Heart left ventricle (tissue), 16 donors: Measurements from ENCODE around the gene CEACAM8. TPM values are rescaled to one million over a fixed set of nuclear protein-coding genes. Genes with fewer than 3 reads are reported as not detected.
"Not testable (repeated sequence)": the region's sequence is repeated elsewhere in the genome, so short reads cannot be mapped to it uniquely, and the experiment has no call there.

Experiments
- ATAC-seq, 4 donors: fragments of 200-7000 bp; cut with Tn5 transposase; one replicate each; pipeline ENCODE4 v1.9.1; 2020 to 2022; ENCODE audit warnings: moderate library complexity in 4 of 4, mild to moderate bottlenecking in 3 of 4, moderate number of reproducible peaks in 1 of 4
- DNase-seq, 5 donors: peaks; one replicate each; pipeline ENCODE4 v3.0.0-alpha.2; 2020
- H3K27ac ChIP-seq, 12 donors: fragments of 200-600 bp; sonication (generic) in 4 of 12; one replicate each; pipeline versions ENCODE4 v1.5.0 to v1.8.0; 2016 to 2022; ENCODE audit warnings: mild to moderate bottlenecking in 2 of 12
- H3K27me3 ChIP-seq, 9 donors: fragments of 200-600 bp; sonication (generic) in 2 of 9; one replicate each; pipeline versions ENCODE4 v1.5.1 to v1.8.0; 2016 to 2022; ENCODE audit warnings: mild to moderate bottlenecking in 3 of 9
- H3K36me3 ChIP-seq, 9 donors: fragments of 200-600 bp; sonication (generic) in 2 of 9; one replicate each; pipeline versions ENCODE4 v1.5.0 to v1.8.0; 2018 to 2022; ENCODE audit warnings: mild to moderate bottlenecking in 2 of 9
- H3K4me1 ChIP-seq, 12 donors: fragments of 200-600 bp; sonication (generic) in 4 of 12; one replicate each; pipeline versions ENCODE4 v1.5.0 to v1.8.0; 2016 to 2022; ENCODE audit warnings: mild to moderate bottlenecking in 3 of 12
- H3K4me3 ChIP-seq, 12 donors: fragments of 200-600 bp; sonication (generic) in 4 of 12; one replicate each; pipeline versions ENCODE4 v1.5.0 to v1.8.0; 2017 to 2022; ENCODE audit warnings: mild to moderate bottlenecking in 9 of 12, moderate library complexity in 4 of 12
- H3K9me3 ChIP-seq, 12 donors: fragments of 200-600 bp; sonication (generic) in 4 of 12; one replicate each; pipeline versions ENCODE4 v1.5.0 to v1.8.0; 2016 to 2022; ENCODE audit warnings: mild to moderate bottlenecking in 1 of 12
- POLR2A ChIP-seq, 2 donors: fragments of 450-650 bp; IDR thresholded peaks; one replicate each; pipeline ENCODE4 v1.6.1; 2017; ENCODE audit warnings: antibody characterized with exemption in 2 of 2, mild to moderate bottlenecking in 2 of 2, moderate library complexity in 2 of 2
- WGBS, 4 donors: extraction: QIAGEN DNeasy Blood & Tissue Kit in 2 of 4; methylation state at CpG; one replicate each; pipeline versions ENCODE4 v1.1.5 to v1.1.7; 2013 to 2018; 5-methylcytosine and 5-hydroxymethylcytosine counted together
- intact Hi-C, 10 donors: fragments of 100-400 bp; cut with DNase I; formaldehyde crosslinking; loops; one replicate each; pipeline versions ENCODE4 v1.11.1 to v1.14.2; 2022
- polyA plus RNA-seq, 2 donors: library from polyadenylated mRNA; stranded (reverse); fragments of 200-250 nt; gene quantifications; one replicate each; pipeline ENCODE4 v1.2.3, GENCODE V29; 2013
- total RNA-seq, 9 donors: library from RNA; depleted of rRNA in 2 of 9; stranded (reverse); fragments of >200 nt in 2 of 9; fragmentation: NEBNext Ultra II Directional in 3 of 9; extraction: Animal tissue kit (Norgen Biotek cat#: 25700) in 3 of 9; gene quantifications; one replicate each; pipeline versions ENCODE4 v1.1.0 to v1.2.4, GENCODE V29; 2016 to 2023
- TF ChIP-seq, protein P1 (sequence below), 12 donors: fragments of 200-600 bp; sonication (generic) in 4 of 12; IDR thresholded peaks; one replicate each; pipeline versions ENCODE4 v1.5.0 to v1.8.0; 2018 to 2022; ENCODE audit warnings: antibody characterized with exemption in 12 of 12, mild to moderate bottlenecking in 5 of 12
- donor health status: ischemic (EF 13 %, LVEDD 7.1; RV severe dilation, severe dysfunction).
- donor health status: healthy with polysubstance abuse.
- donor health status: DM: no; HTN: yes; CAD: no.
- donor health status: DM: no; HTN: no; CAD: no.
- donor health status: ischemic (EF 25% LVEDD 6.9; RV normal size, moderate dysfunction).
- donor health status: ischemic (EF 25% LVEDD 5.7; RV mildly dilated, moderate dysfunction).
- donor health status: healthy.
- donor health status: DM: yes; HTN: yes; CAD: no.
- donor health status: ischemic (EF 35%, LVEDD 5.7; RV mildly dilated, moderate dysfunction).
- donor health status: nonischemic (EF 11% LVEDD 7.7; RV severe dilation, severe dysfunction).
- donor health status: DM: yes; HTN: yes; CAD: no.
- donor health status: PGD.
- donor health status: ischemic (EF 29% LVEDD 5.4; RV normal size, mild dysfunction).
- donor health status: nonischemic (EF 23%, LVEDD 6.1; RV moderate dilation, normal function).

CEACAM8 gene
- total and polyA plus RNA-seq, 11 donors = 0.10 to 0.56 TPM; not detected in 9

DNA sequence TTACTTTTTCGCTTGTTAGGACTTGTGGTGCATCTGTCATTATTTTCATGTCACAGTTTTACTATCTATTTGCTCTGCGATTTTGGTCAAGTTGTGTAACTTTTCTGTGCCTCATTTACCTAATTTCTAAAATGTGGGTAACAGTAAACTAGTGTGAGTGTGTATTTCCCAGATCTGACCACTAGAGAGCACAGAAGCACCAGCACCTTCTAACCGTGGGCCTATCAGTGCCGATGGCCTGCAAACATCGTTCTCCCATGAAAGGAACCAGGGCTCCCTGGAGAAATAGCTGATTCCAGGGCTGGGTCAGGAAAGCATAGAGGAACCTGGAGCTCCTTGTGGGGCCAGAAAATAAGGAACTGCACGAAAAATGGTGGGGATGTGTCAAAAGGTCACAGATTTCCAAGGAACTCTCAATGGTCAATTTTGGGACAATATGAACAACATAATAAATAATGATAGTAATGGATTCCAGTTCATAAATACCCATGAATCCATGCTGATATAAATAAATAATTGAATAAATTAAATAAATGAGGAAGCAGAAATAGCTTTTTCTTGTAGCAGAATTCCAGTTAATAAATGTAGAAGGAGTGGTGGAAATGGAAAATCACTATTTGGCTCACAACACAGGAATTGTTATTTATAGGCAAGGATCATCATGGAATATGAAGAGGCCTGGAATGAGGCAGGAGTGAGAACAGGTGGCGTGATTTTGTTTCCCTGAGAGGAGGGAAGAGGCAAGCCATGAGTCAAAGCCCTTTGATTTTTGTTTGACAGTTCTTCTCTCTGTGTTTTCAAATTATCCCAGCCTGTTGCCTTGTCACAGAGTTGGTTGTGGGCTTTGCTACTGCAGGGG lies 31.1 kb downstream of the CEACAM8 start:
- Histone ChIP-seq H3K36me3 (no peaks in the 10 kb centered on the region), H3K27me3 (peaks cover 0 to 10% (median 0%) of the 10 kb centered on the region in 9 donors), H3K9me3 (no peaks in the 10 kb centered on the region), H3K4me1 (peaks cover 0 to 18% (median 9%) of the 10 kb centered on the region in 12 donors), H3K27ac (peak overlapping the region in 1 of 12 donors; percentile 15), H3K4me3 (no peak overlapping the region)
- WGBS, 4 donors = 13 to 18% (median 15%) methylated on average over 7 of the region's 7 CpGs
- intact Hi-C loops = loop anchor here in 1 of 10 donors (2.0 kb wide), 1 partner anchor 33 kb away; no protein-coding TSS in a partner anchor
- DNase-seq (peak in 1 of 5 donors; percentile 38), ATAC-seq (peak in 3 of 4 donors; percentile 72 to 85 (median 78))
- TF ChIP-seq, protein P1, sequence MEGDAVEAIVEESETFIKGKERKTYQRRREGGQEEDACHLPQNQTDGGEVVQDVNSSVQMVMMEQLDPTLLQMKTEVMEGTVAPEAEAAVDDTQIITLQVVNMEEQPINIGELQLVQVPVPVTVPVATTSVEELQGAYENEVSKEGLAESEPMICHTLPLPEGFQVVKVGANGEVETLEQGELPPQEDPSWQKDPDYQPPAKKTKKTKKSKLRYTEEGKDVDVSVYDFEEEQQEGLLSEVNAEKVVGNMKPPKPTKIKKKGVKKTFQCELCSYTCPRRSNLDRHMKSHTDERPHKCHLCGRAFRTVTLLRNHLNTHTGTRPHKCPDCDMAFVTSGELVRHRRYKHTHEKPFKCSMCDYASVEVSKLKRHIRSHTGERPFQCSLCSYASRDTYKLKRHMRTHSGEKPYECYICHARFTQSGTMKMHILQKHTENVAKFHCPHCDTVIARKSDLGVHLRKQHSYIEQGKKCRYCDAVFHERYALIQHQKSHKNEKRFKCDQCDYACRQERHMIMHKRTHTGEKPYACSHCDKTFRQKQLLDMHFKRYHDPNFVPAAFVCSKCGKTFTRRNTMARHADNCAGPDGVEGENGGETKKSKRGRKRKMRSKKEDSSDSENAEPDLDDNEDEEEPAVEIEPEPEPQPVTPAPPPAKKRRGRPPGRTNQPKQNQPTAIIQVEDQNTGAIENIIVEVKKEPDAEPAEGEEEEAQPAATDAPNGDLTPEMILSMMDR (IDR thresholded peaks at IDR 0.05) = peak; percentile 40 to 67 (median 54)
- no peak for TF ChIP-seq POLR2A (IDR thresholded peaks at IDR 0.05)

DNA sequence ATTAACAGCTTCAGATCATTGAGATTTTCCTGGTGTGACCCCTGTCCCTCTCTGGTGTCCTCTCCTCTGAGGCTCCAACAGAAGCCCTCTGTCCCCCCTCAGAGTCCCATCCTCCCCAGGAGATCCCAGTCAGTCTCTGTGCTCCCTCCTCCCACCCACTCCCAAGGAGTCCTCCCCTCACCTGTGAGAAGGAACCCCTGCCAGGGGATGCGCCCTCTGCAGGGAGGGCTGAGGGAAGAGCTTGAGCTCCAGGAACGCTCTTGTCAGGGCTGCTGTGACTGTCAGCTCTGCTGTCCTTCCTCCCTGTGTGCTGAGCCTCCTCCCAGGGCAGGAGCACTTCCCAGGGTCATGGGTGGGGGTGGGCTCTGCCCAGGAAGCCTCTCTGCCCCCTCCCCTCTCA lies 33.2 kb downstream of the CEACAM8 start:
- 69 to 90% (median 73%) methylated on average over 2 of the region's 2 CpGs for WGBS, 4 donors
- H3K36me3 ChIP-seq = no peaks in the 10 kb centered on the region
- DNase-seq (no peak), ATAC-seq (no peak)
- intact Hi-C loops = no loop called here
- H3K9me3 ChIP-seq = no peaks in the 10 kb centered on the region
- peaks cover 0 to 20% (median 0%) of the 10 kb centered on the region in 9 donors for H3K27me3 ChIP-seq
- TF ChIP-seq, protein P1 (IDR thresholded peaks at IDR 0.05) = no peak
- no peak for TF ChIP-seq POLR2A (IDR thresholded peaks at IDR 0.05)
- H3K4me3 ChIP-seq = no peak overlapping the region
- H3K4me1 ChIP-seq = peaks cover 0 to 10% (median 7%) of the 10 kb centered on the region in 12 donors
- H3K27ac ChIP-seq = no peak overlapping the region

DNA sequence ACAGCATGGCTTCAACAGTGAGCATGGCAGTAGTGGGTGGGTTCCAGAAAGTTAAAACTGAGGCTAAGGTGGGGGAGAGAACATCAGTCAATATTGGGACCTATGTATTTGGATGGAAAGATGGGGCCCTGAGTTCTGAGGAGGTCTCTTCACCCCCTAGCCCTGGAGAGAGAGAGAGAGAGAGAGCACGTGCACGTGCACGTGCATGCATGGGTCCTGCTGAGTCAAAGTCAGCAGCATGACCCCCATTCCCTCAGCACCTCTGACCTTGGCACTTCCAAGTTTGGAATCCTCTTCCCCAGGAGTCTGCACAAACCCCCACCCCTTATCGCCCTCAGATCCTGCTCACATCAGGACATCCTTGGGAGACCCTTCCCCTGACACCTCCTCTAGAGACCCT lies 34.0 kb downstream of the CEACAM8 start:
- TF ChIP-seq, protein P1 (IDR thresholded peaks at IDR 0.05) = no peak
- TF ChIP-seq POLR2A (IDR thresholded peaks at IDR 0.05) = no peak
- Histone ChIP-seq H3K27me3 (peaks cover 0 to 20% (median 0%) of the 10 kb centered on the region in 9 donors), H3K27ac (no peak overlapping the region), H3K9me3 (no peaks in the 10 kb centered on the region), H3K4me1 (peaks cover 0 to 10% (median 7%) of the 10 kb centered on the region in 12 donors), H3K4me3 (no peak overlapping the region), H3K36me3 (no peaks in the 10 kb centered on the region)
- intact Hi-C loops = no loop called here
- no peak for ATAC-seq
- 73 to 85% (median 82%) methylated on average over 4 of the region's 4 CpGs for WGBS, 4 donors
- DNase-seq = no peak

DNA sequence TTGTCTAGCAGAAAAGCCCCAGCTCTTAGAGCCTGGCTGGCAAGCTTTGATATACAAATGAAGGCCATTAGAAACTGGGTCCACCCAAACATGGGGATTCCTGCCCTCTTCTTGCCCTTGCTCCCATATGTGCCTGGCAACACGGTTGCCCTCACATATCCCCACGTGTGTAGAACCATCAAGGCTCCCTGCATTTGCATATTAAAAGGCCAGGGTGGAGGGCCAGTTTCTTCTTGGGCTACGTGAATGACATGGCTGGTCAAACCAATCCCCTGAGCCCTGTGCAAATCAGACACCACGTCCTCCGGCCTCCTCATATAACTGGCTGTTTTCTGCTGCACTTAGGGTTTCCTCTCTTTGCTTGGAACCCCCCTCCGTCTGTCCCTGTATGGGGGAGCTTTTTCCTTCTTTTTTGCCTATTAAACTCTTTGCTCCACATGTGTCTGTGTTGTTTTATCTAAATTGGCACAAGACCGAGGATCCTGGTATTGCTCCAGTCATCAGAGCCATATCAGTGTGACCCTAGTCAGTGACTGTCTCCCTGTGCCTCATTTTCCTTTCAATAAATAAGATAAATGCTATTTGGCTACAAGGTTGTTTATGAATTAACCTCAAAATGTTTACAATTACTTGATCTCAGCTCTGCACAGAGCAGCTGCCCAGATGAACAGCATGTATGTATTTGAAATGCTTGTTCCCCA lies 36.1 kb downstream of the CEACAM8 start:
- intact Hi-C loops = no loop called here
- no peak overlapping the region for H3K27ac ChIP-seq
- no peak for DNase-seq
- peaks cover 0 to 26% (median 0%) of the 10 kb centered on the region in 9 donors for H3K27me3 ChIP-seq
- WGBS, 4 donors = 58 to 70% (median 66%) methylated on average over 7 of the region's 7 CpGs
- TF ChIP-seq POLR2A (IDR thresholded peaks at IDR 0.05) = no peak
- TF ChIP-seq, protein P1 (IDR thresholded peaks at IDR 0.05) = no peak
- no peaks in the 10 kb centered on the region for H3K36me3 ChIP-seq
- no peaks in the 10 kb centered on the region for H3K9me3 ChIP-seq
- no peak overlapping the region for H3K4me3 ChIP-seq
- peaks cover 0 to 24% (median 2%) of the 10 kb centered on the region in 12 donors for H3K4me1 ChIP-seq
- ATAC-seq = no peak

DNA sequence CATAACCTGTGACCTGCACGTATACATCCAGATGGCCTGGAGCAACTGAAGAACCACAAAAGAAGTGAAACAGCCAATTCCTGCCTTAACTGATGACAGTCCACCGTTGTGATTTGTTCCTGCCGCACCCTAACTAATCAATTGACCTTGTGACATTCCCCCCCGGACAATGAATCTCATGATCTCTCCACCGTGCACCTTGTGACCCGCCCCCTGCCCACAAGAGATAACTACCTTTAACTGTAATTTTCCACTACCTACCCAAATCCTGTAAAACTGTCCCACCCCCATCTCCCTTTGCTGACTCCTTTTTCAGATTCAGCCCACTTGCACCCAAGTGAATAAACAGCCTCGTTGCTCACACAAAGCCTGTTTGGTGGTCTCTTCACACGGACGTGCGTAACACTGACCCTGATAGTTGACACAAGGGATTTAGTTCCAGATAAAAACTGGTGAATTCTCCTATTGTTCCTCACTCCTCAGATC lies 37.3 kb downstream of the CEACAM8 start:
- Histone ChIP-seq H3K4me1 (peaks cover 0 to 26% (median 0%) of the 10 kb centered on the region in 12 donors), H3K27me3 (peaks cover 0 to 26% (median 0%) of the 10 kb centered on the region in 9 donors)
- ATAC-seq, intact Hi-C loops, H3K36me3 ChIP-seq, H3K27ac ChIP-seq, H3K4me3 ChIP-seq, DNase-seq, H3K9me3 ChIP-seq: not testable (repeated sequence)
- 77 to 84% (median 81%) methylated on average over 10 of the region's 10 CpGs for WGBS, 4 donors
